ENCODE data around the gene TFAP2D. TPM values are rescaled to one million over a fixed set of nuclear protein-coding genes. Genes with fewer than 3 reads are reported as not detected.
A peak's percentile ranks its signal among the peaks of the same experiment; 100 is the strongest.

TFAP2D gene
- total and polyA plus RNA-seq, 2 experiments from 2014 or later = 0.23 TPM; not detected in 1

DNA sequence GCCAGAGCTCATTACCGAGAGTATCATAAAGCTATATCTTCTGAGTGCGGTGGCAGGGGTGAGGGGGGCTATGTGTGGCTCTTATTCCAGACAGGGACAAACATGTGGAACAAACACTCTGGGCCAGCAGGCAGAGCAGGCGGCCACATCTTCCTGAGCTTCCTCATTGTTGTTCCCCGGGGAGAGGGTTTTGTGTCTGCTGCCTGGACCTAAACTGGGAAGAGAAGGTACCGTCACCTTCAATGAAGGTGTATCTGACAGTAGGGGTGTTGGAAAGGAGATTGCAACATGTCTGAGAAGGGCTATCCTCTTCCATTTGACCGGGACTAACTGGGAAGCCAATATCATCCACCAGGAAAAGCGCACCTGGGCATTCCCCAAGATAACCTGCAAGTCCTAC is 1.6 kb upstream of the TFAP2D start:
- Histone ChIP-seq H3K27ac (no peak overlapping the region), H3K36me3 (replicated peaks; ENCODE audit: insufficient read depth, low read depth) (no peaks in the 10 kb centered on the region), H3K27me3 (peaks cover 99% of the 10 kb centered on the region), H3K4me2 (no peak overlapping the region), H4K20me1 (ENCODE audit: insufficient read depth, poor library complexity, severe bottlenecking) (no peaks in the 10 kb centered on the region), H2AFZ (no peak overlapping the region), H3K4me3 (no peak overlapping the region), H3K79me2 (no peaks in the 10 kb centered on the region), H3K9me3 (ENCODE audit: low read depth) (no peaks in the 10 kb centered on the region), H3K4me1 (ENCODE audit: insufficient read depth) (no peaks in the 10 kb centered on the region), H3K9me2 (replicated peaks; ENCODE audit: insufficient read depth) (no peaks in the 10 kb centered on the region)
- TF ChIP-seq EZH2phosphoT487 (IDR thresholded peaks at IDR 0.05; ENCODE audit: low read depth, severe bottlenecking, unreplicated experiment) = no peak
- TF ChIP-seq EZH2 (IDR thresholded peaks at IDR 0.05; ENCODE audit: borderline replicate concordance) = no peak
- TF ChIP-seq, protein P1, sequence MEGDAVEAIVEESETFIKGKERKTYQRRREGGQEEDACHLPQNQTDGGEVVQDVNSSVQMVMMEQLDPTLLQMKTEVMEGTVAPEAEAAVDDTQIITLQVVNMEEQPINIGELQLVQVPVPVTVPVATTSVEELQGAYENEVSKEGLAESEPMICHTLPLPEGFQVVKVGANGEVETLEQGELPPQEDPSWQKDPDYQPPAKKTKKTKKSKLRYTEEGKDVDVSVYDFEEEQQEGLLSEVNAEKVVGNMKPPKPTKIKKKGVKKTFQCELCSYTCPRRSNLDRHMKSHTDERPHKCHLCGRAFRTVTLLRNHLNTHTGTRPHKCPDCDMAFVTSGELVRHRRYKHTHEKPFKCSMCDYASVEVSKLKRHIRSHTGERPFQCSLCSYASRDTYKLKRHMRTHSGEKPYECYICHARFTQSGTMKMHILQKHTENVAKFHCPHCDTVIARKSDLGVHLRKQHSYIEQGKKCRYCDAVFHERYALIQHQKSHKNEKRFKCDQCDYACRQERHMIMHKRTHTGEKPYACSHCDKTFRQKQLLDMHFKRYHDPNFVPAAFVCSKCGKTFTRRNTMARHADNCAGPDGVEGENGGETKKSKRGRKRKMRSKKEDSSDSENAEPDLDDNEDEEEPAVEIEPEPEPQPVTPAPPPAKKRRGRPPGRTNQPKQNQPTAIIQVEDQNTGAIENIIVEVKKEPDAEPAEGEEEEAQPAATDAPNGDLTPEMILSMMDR (IDR thresholded peaks at IDR 0.05; ENCODE audit: poor library complexity) = no peak
- DNase-seq (ENCODE audit: low spot score) = no peak
- WGBS (ENCODE audit: low lambda C conversion rate, missing lambda C conversion rate) = 38% methylated on average over 7 of the region's 7 CpGs

DNA sequence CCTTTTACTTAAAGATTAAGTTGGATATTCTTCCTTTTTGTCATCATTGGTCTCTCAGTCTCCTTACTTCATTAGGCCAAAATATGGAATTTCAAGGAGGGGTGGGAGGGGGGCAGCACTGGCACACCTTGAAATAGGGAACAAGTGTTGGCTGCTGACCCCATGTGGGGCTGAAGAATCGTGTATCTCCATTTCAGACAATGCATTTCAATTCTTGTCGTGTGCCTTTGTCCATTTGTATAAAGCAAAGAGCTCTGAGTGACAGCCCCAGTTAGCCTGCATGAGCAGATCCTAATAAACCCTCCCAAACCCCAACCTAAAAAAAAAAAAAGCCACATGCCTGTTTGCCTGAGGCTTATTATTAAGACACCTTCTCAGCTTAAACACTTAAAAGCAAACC is 1.0 kb upstream of the TFAP2D start:
- Histone ChIP-seq H2AFZ (no peak overlapping the region), H3K27me3 (peaks cover 99% of the 10 kb centered on the region), H3K27ac (no peak overlapping the region), H3K79me2 (no peaks in the 10 kb centered on the region), H3K4me1 (ENCODE audit: insufficient read depth) (no peaks in the 10 kb centered on the region), H3K4me2 (no peak overlapping the region), H3K4me3 (no peak overlapping the region), H3K36me3 (replicated peaks; ENCODE audit: insufficient read depth, low read depth) (no peaks in the 10 kb centered on the region), H4K20me1 (ENCODE audit: insufficient read depth, poor library complexity, severe bottlenecking) (no peaks in the 10 kb centered on the region), H3K9me2 (replicated peaks; ENCODE audit: insufficient read depth) (no peaks in the 10 kb centered on the region), H3K9me3 (ENCODE audit: low read depth) (no peaks in the 10 kb centered on the region)
- WGBS (ENCODE audit: low lambda C conversion rate, missing lambda C conversion rate) = 7% methylated on average over 2 of the region's 2 CpGs
- no peak for DNase-seq (ENCODE audit: low spot score)
- TF ChIP-seq EZH2phosphoT487 (IDR thresholded peaks at IDR 0.05; ENCODE audit: low read depth, severe bottlenecking, unreplicated experiment) (no peak), EZH2 (IDR thresholded peaks at IDR 0.05; ENCODE audit: borderline replicate concordance) (no peak)
- TF ChIP-seq, protein P1 (IDR thresholded peaks at IDR 0.05; ENCODE audit: poor library complexity) = no peak

DNA sequence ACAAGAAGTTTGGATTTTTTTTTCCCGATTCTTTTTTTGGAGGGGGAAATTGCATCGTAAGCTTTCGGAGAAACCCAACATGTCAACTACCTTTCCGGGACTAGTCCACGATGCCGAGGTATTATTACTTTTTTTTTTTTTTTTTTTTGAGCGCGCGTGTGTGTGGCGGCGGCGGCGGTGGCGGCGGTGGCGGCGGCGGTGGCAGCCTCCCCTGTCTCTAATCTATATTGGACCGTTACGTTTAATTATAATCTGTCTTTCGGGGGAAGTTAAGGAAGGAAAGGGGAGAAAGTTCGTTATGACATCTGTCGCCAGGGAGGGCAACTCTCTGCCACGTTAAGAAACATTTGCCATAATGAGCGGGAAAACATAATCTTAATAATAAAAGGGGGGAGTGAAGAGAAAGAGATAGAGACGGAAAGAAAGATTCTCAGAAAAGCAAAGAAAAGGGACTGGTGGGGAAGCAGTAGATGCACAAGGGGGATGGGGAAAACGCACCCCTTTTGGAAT is 706 bp downstream of the TFAP2D start:
- TF ChIP-seq, protein P1 (IDR thresholded peaks at IDR 0.05; ENCODE audit: poor library complexity) = no peak
- peak; percentile 63 for TF ChIP-seq EZH2phosphoT487 (IDR thresholded peaks at IDR 0.05; ENCODE audit: low read depth, severe bottlenecking, unreplicated experiment)
- peak; percentile 18 for TF ChIP-seq EZH2 (IDR thresholded peaks at IDR 0.05; ENCODE audit: borderline replicate concordance)
- no peak overlapping the region for H3K27ac ChIP-seq
- WGBS (ENCODE audit: low lambda C conversion rate, missing lambda C conversion rate) = 5% methylated on average over 15 of the region's 27 CpGs
- no peak overlapping the region for H3K4me2 ChIP-seq
- H3K9me3 ChIP-seq (ENCODE audit: low read depth) = no peaks in the 10 kb centered on the region
- no peaks in the 10 kb centered on the region for H4K20me1 ChIP-seq (ENCODE audit: insufficient read depth, poor library complexity, severe bottlenecking)
- no peaks in the 10 kb centered on the region for H3K9me2 ChIP-seq (replicated peaks; ENCODE audit: insufficient read depth)
- DNase-seq (ENCODE audit: low spot score) = no peak
- H2AFZ ChIP-seq = no peak overlapping the region
- H3K79me2 ChIP-seq = no peaks in the 10 kb centered on the region
- H3K36me3 ChIP-seq (replicated peaks; ENCODE audit: insufficient read depth, low read depth) = no peaks in the 10 kb centered on the region
- peaks cover 100% of the 10 kb centered on the region for H3K27me3 ChIP-seq
- no peaks in the 10 kb centered on the region for H3K4me1 ChIP-seq (ENCODE audit: insufficient read depth)
- no peak overlapping the region for H3K4me3 ChIP-seq

Measured in hepatocyte (in vitro differentiated cells).